HPDE6-E6E7 (cell line): ENCODE measurements around the gene ZDHHC16.
A peak's percentile ranks its signal among the peaks of the same experiment; 100 is the strongest.
"Not testable (repeated sequence)": the region's sequence is repeated elsewhere in the genome, so short reads cannot be mapped to it uniquely, and the experiment has no call there.

ENCODE experiments used
- DNase-seq: peaks from one replicate; pipeline ENCODE4 v3.0.0; 2011; ENCODE audit warnings: missing footprints; ENCODE audit errors: extremely low spot score

Gene ZDHHC16

GRCh38 chr10:97479410-97479809, 33.4 kb downstream of the ZDHHC16 start:
- not testable (repeated sequence) for DNase-seq

- no peak for DNase-seq
Observed at GRCh38 chr10:97479939-97480338, 34.0 kb downstream of the ZDHHC16 start.

- DNase-seq: peak; percentile 43
Observed at GRCh38 chr10:97481071-97481470, 35.1 kb downstream of the ZDHHC16 start.

- no peak for DNase-seq
Observed at GRCh38 chr10:97482381-97482780, 36.4 kb downstream of the ZDHHC16 start.

- no peak for DNase-seq
Observed at GRCh38 chr10:97483506-97483905, 37.5 kb downstream of the ZDHHC16 start.

GRCh38 chr10:97483921-97484320, 37.9 kb downstream of the ZDHHC16 start:
- no peak for DNase-seq

- no peak for DNase-seq
Observed at GRCh38 chr10:97485647-97486281, 39.8 kb downstream of the ZDHHC16 start.

- no peak for DNase-seq
Observed at GRCh38 chr10:97490592-97490991, 44.6 kb downstream of the ZDHHC16 start.

GRCh38 chr10:97494151-97494550, 48.2 kb downstream of the ZDHHC16 start:
- no peak for DNase-seq

- DNase-seq: no peak
Observed at GRCh38 chr10:97494863-97495506, 49.0 kb downstream of the ZDHHC16 start.

- DNase-seq: peak; percentile 83
Observed at GRCh38 chr10:97497572-97498075, 51.6 kb downstream of the ZDHHC16 start.

GRCh38 chr10:97498076-97498840, 52.3 kb downstream of the ZDHHC16 start, which contains the start of gene MMS19:
Gene MMS19 (minus strand): TSS chr10:97498422. CDS start chr10:97498384, 38 bp downstream.
- peak; percentile 96 for DNase-seq

GRCh38 chr10:97498841-97499560, 53.0 kb downstream of the ZDHHC16 start, which contains the start of gene UBTD1:
Gene UBTD1 (plus strand): TSS chr10:97498924. CDS start chr10:97499204, 280 bp downstream.
- peak; percentile 55 for DNase-seq

- peak; percentile 37 for DNase-seq
Observed at GRCh38 chr10:97499561-97500296, 53.8 kb downstream of the ZDHHC16 start.

- DNase-seq: no peak
Observed at GRCh38 chr10:97500297-97500575, 54.3 kb downstream of the ZDHHC16 start.

- no peak for DNase-seq
Observed at GRCh38 chr10:97502916-97503315, 56.9 kb downstream of the ZDHHC16 start.

- DNase-seq: no peak
Observed at GRCh38 chr10:97503406-97503805, 57.4 kb downstream of the ZDHHC16 start.

GRCh38 chr10:97505152-97505551, 59.2 kb downstream of the ZDHHC16 start:
- DNase-seq: no peak

GRCh38 chr10:97506199-97506991, 60.4 kb downstream of the ZDHHC16 start:
- no peak for DNase-seq
